Parathyroid adenoma (tissue), 2 donors: ENCODE data around the gene TYRO3.

Source experiments
- H2AFZ ChIP-seq: fragments of 300-600 bp; sonication (generic); one replicate; pipeline ENCODE4 v1.7.0; 2017; ENCODE audit warnings: antibody characterized with exemption, mild to moderate bottlenecking
- H3K27ac ChIP-seq: fragments of 300-600 bp; sonication (generic); one replicate; pipeline ENCODE4 v1.7.0; 2017
- H3K27me3 ChIP-seq: fragments of 300-600 bp; sonication (generic); one replicate; pipeline ENCODE4 v1.7.0; 2017; ENCODE audit warnings: low read length; ENCODE audit not compliant: control insufficient read depth, insufficient read depth
- H3K36me3 ChIP-seq: fragments of 300-600 bp; sonication (generic); one replicate; pipeline ENCODE4 v1.7.0; 2017; ENCODE audit warnings: low read length; ENCODE audit not compliant: control insufficient read depth, insufficient read depth
- H3K4me1 ChIP-seq: fragments of 300-600 bp; sonication (generic); one replicate; pipeline ENCODE4 v1.7.0; 2017; ENCODE audit warnings: control low read depth
- H3K4me2 ChIP-seq: fragments of 300-600 bp; sonication (generic); one replicate; pipeline ENCODE4 v1.7.0; 2017; ENCODE audit warnings: low read length
- H3K4me3 ChIP-seq: fragments of 300-600 bp; sonication (generic); one replicate; pipeline ENCODE4 v1.7.0; 2017; ENCODE audit warnings: low read depth, low read length
- H3K79me2 ChIP-seq: fragments of 300-600 bp; sonication (generic); one replicate; pipeline ENCODE4 v1.7.0; 2017; ENCODE audit warnings: control low read depth
- H3K9ac ChIP-seq: fragments of 300-600 bp; sonication (generic); one replicate; pipeline ENCODE4 v1.7.0; 2017; ENCODE audit warnings: mild to moderate bottlenecking
- H3K9me3 ChIP-seq: fragments of 300-600 bp; sonication (generic); one replicate; pipeline ENCODE4 v1.7.0; 2017; ENCODE audit warnings: low read length; ENCODE audit not compliant: control insufficient read depth
- CTCF ChIP-seq: fragments of 300-600 bp; sonication (generic); IDR thresholded peaks from one replicate; pipeline ENCODE4 v1.7.0; 2017; ENCODE audit warnings: antibody characterized with exemption, mild to moderate bottlenecking
- donor health status: primary hyperparathyroidism.

TYRO3 gene

DNA sequence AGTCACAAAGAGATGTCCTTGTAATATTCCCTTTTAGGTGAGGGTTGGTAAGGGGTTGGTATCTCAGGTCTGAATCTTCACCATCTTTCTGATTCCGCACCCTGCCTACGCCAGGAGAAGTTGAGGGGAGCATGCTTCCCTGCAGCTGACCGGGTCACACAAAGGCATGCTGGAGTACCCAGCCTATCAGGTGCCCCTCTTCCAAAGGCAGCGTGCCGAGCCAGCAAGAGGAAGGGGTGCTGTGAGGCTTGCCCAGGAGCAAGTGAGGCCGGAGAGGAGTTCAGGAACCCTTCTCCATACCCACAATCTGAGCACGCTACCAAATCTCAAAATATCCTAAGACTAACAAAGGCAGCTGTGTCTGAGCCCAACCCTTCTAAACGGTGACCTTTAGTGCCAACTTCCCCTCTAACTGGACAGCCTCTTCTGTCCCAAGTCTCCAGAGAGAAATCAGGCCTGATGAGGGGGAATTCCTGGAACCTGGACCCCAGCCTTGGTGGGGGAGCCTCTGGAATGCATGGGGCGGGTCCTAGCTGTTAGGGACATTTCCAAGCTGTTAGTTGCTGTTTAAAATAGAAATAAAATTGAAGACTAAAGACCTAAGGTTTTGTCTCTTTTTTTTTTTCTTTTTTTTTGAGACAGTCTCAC, 19.8 kb downstream of the TYRO3 start:
- H3K9ac ChIP-seq = no peak overlapping the region
- H3K4me2 ChIP-seq = no peak overlapping the region
- H2AFZ ChIP-seq = no peak overlapping the region
- no peaks in the 10 kb centered on the region for H3K4me1 ChIP-seq
- no peak overlapping the region for H3K27ac ChIP-seq
- H3K79me2 ChIP-seq = no peaks in the 10 kb centered on the region
- no peaks in the 10 kb centered on the region for H3K27me3 ChIP-seq
- H3K36me3 ChIP-seq = no peaks in the 10 kb centered on the region
- H3K4me3 ChIP-seq = no peak overlapping the region
- TF ChIP-seq CTCF = no peak
- H3K9me3 ChIP-seq = no peaks in the 10 kb centered on the region

GRCh38 chr15:41581110-41581509, 22.1 kb downstream of the TYRO3 start:
- H3K4me1 ChIP-seq = no peaks in the 10 kb centered on the region
- H3K4me2 ChIP-seq = no peak overlapping the region
- H3K79me2 ChIP-seq = no peaks in the 10 kb centered on the region
- no peak overlapping the region for H3K27ac ChIP-seq
- TF ChIP-seq CTCF = no peak
- H3K4me3 ChIP-seq = no peak overlapping the region
- H3K9me3 ChIP-seq = no peaks in the 10 kb centered on the region
- no peaks in the 10 kb centered on the region for H3K36me3 ChIP-seq
- H3K27me3 ChIP-seq = no peaks in the 10 kb centered on the region
- no peak overlapping the region for H2AFZ ChIP-seq
- no peak overlapping the region for H3K9ac ChIP-seq

- H3K79me2 ChIP-seq = no peaks in the 10 kb centered on the region
- no peak for TF ChIP-seq CTCF
- H3K27me3 ChIP-seq = no peaks in the 10 kb centered on the region
- no peak overlapping the region for H2AFZ ChIP-seq
- H3K36me3 ChIP-seq = no peaks in the 10 kb centered on the region
- H3K4me2 ChIP-seq = no peak overlapping the region
- no peaks in the 10 kb centered on the region for H3K9me3 ChIP-seq
- no peak overlapping the region for H3K9ac ChIP-seq
- no peaks in the 10 kb centered on the region for H3K4me1 ChIP-seq
- H3K4me3 ChIP-seq = no peak overlapping the region
- H3K27ac ChIP-seq = no peak overlapping the region
Measured at GRCh38 chr15:41583795-41584194, 24.8 kb downstream of the TYRO3 start.

- H3K27me3 ChIP-seq = no peaks in the 10 kb centered on the region
- no peaks in the 10 kb centered on the region for H3K36me3 ChIP-seq
- H3K9ac ChIP-seq = no peak overlapping the region
- no peak overlapping the region for H3K4me3 ChIP-seq
- no peaks in the 10 kb centered on the region for H3K4me1 ChIP-seq
- peak overlapping the region; percentile 65 for H3K4me2 ChIP-seq
- no peaks in the 10 kb centered on the region for H3K79me2 ChIP-seq
- H2AFZ ChIP-seq = peak overlapping the region; percentile 77
- H3K9me3 ChIP-seq = no peaks in the 10 kb centered on the region
- no peak overlapping the region for H3K27ac ChIP-seq
- no peak for TF ChIP-seq CTCF
Measured at GRCh38 chr15:41584636-41585126, 25.7 kb downstream of the TYRO3 start.
